HG03521 (cell line): Measurements from ENCODE around the gene HHIPL1.

Experiments used
- ATAC-seq: cut with Tn5 transposase; IDR thresholded peaks from one replicate; pipeline ENCODE4 v1.9.1; 2021; ENCODE audit warnings: mild to moderate bottlenecking, moderate library complexity; ENCODE audit not compliant: unreplicated experiment

Gene HHIPL1

GRCh38 chr14:99609245-99610170 is 35.4 kb upstream of the HHIPL1 start:
- ATAC-seq, result no peak

- ATAC-seq, result no peak
Observed at GRCh38 chr14:99611646-99612045, 33.3 kb upstream of the HHIPL1 start.

GRCh38 chr14:99612071-99612737 is 32.7 kb upstream of the HHIPL1 start:
- no peak for ATAC-seq

GRCh38 chr14:99612738-99613330 is 32.1 kb upstream of the HHIPL1 start:
- no peak for ATAC-seq

- ATAC-seq, result no peak
Observed at GRCh38 chr14:99615497-99616157, 29.3 kb upstream of the HHIPL1 start.

GRCh38 chr14:99616832-99617800 is 27.8 kb upstream of the HHIPL1 start:
- no peak for ATAC-seq

GRCh38 chr14:99619835-99620834 is 24.8 kb upstream of the HHIPL1 start:
- ATAC-seq, result no peak

- ATAC-seq, result no peak
Observed at GRCh38 chr14:99621948-99622347, 23.0 kb upstream of the HHIPL1 start.

GRCh38 chr14:99624024-99624423 is 20.9 kb upstream of the HHIPL1 start:
- no peak for ATAC-seq

- ATAC-seq, result no peak
Observed at GRCh38 chr14:99624971-99625370, 20.0 kb upstream of the HHIPL1 start.

GRCh38 chr14:99625476-99625875 is 19.5 kb upstream of the HHIPL1 start:
- ATAC-seq, result no peak

- ATAC-seq, result no peak
Observed at GRCh38 chr14:99626041-99626648, 18.8 kb upstream of the HHIPL1 start.

- ATAC-seq, result no peak
Observed at GRCh38 chr14:99627100-99627499, 17.8 kb upstream of the HHIPL1 start.

GRCh38 chr14:99627510-99628381 is 17.2 kb upstream of the HHIPL1 start:
- no peak for ATAC-seq

- no peak for ATAC-seq
Observed at GRCh38 chr14:99628887-99629618, 15.9 kb upstream of the HHIPL1 start.

- ATAC-seq, result no peak
Observed at GRCh38 chr14:99630202-99630601, 14.7 kb upstream of the HHIPL1 start.
